Stimulated activated naive B cell treated with anti-CD40 and anti-IgM and Interleukin-4, amounts not matched to agents 10 μg/mL and 1 μg/mL and 100 μg/mL, for 72 hours (primary cell): ENCODE results near the gene PBXIP1.
"Not testable (repeated sequence)": the region's sequence is repeated elsewhere in the genome, so short reads cannot be mapped to it uniquely, and the experiment has no call there.

ENCODE experiments used
- ATAC-seq, 2 donors: fragments of 150-1000 bp; cut with Tn5 transposase; replicated peaks; 2 replicates each; pipeline ENCODE4 v1.10.0; 2021; ENCODE audit warnings: moderate library complexity in 1 of 2
- DNase-seq: peaks from one replicate; pipeline ENCODE4 v3.0.0; 2021
- H3K27ac Mint-ChIP-seq: one replicate; pipeline ENCODE4 v1.8.0; 2022; ENCODE audit warnings: mild to moderate bottlenecking, mixed read lengths
- H3K27me3 Mint-ChIP-seq, 2 donors: one replicate each; pipeline ENCODE4 v1.8.0; 2022; ENCODE audit warnings: mixed read lengths in 2 of 2
- H3K36me3 Mint-ChIP-seq, 2 donors: one replicate each; pipeline ENCODE4 v1.8.0; 2022; ENCODE audit warnings: mixed read lengths in 2 of 2, mild to moderate bottlenecking in 1 of 2
- H3K4me1 Mint-ChIP-seq, 2 donors: one replicate each; pipeline ENCODE4 v1.8.0; 2022; ENCODE audit warnings: mixed read lengths in 2 of 2, mild to moderate bottlenecking in 1 of 2
- H3K4me3 Mint-ChIP-seq, 2 donors: one replicate each; pipeline ENCODE4 v1.8.0; 2022; ENCODE audit warnings: mild to moderate bottlenecking in 2 of 2, mixed read lengths in 2 of 2, moderate library complexity in 1 of 2
- H3K9me3 Mint-ChIP-seq, 2 donors: one replicate each; pipeline ENCODE4 v1.8.0; 2022; ENCODE audit warnings: mixed read lengths in 2 of 2, mild to moderate bottlenecking in 1 of 2

The PBXIP1 gene

GRCh38 chr1:154934358-154934948 lies 21.4 kb downstream of the PBXIP1 start:
- ATAC-seq = no peak
- H3K27ac Mint-ChIP-seq = no peak overlapping the region
- peak overlapping the region in 1 of 2 donors; percentile 10 for H3K4me3 Mint-ChIP-seq
- peaks cover 11 to 17% of the 10 kb centered on the region in 2 donors for H3K36me3 Mint-ChIP-seq
- no peaks in the 10 kb centered on the region for H3K9me3 Mint-ChIP-seq
- no peaks in the 10 kb centered on the region for H3K27me3 Mint-ChIP-seq
- H3K4me1 Mint-ChIP-seq = peaks cover 24 to 30% of the 10 kb centered on the region in 2 donors
- DNase-seq = no peak

GRCh38 chr1:154931940-154932487 lies 23.9 kb downstream of the PBXIP1 start:
- H3K4me1 Mint-ChIP-seq = peaks cover 15 to 20% of the 10 kb centered on the region in 2 donors
- H3K27ac Mint-ChIP-seq = no peak overlapping the region
- H3K36me3 Mint-ChIP-seq = peaks cover 30% of the 10 kb centered on the region in 2 donors
- ATAC-seq (no peak), DNase-seq (no peak)
- H3K27me3 Mint-ChIP-seq = no peaks in the 10 kb centered on the region
- H3K9me3 Mint-ChIP-seq = no peaks in the 10 kb centered on the region
- no peak overlapping the region for H3K4me3 Mint-ChIP-seq

GRCh38 chr1:154926201-154926600 lies 29.7 kb downstream of the PBXIP1 start:
- no peak overlapping the region for H3K4me3 Mint-ChIP-seq

GRCh38 chr1:154925335-154926170 lies 30.3 kb downstream of the PBXIP1 start:
- H3K4me1 Mint-ChIP-seq = peaks cover 19 to 25% of the 10 kb centered on the region in 2 donors

More at GRCh38 chr1:154926201-154926600, 29.7 kb downstream of the PBXIP1 start:
- Mint-ChIP-seq H3K9me3 (no peaks in the 10 kb centered on the region), H3K36me3 (peaks cover 46 to 65% of the 10 kb centered on the region in 2 donors), H3K27me3 (no peaks in the 10 kb centered on the region), H3K4me1 (peaks cover 19 to 25% of the 10 kb centered on the region in 2 donors), H3K27ac (no peak overlapping the region)
- DNase-seq (no peak), ATAC-seq (no peak)

GRCh38 chr1:154923695-154924094 lies 32.2 kb downstream of the PBXIP1 start:
- no peaks in the 10 kb centered on the region for H3K9me3 Mint-ChIP-seq
- H3K27ac Mint-ChIP-seq = no peak overlapping the region
- DNase-seq = no peak
- H3K4me1 Mint-ChIP-seq = peaks cover 15 to 25% of the 10 kb centered on the region in 2 donors
- H3K36me3 Mint-ChIP-seq = peaks cover 36 to 56% of the 10 kb centered on the region in 2 donors
- no peak for ATAC-seq
- H3K4me3 Mint-ChIP-seq = no peak overlapping the region
- H3K27me3 Mint-ChIP-seq = no peaks in the 10 kb centered on the region

More at GRCh38 chr1:154925335-154926170, 30.3 kb downstream of the PBXIP1 start:
- ATAC-seq (peak; percentile 50 to 60), DNase-seq (no peak)
- no peak overlapping the region for H3K4me3 Mint-ChIP-seq
- peak overlapping the region; percentile 68 for H3K27ac Mint-ChIP-seq
- no peaks in the 10 kb centered on the region for H3K9me3 Mint-ChIP-seq
- H3K36me3 Mint-ChIP-seq = peaks cover 46 to 65% of the 10 kb centered on the region in 2 donors
- H3K27me3 Mint-ChIP-seq = no peaks in the 10 kb centered on the region

GRCh38 chr1:154913273-154913672 lies 42.6 kb downstream of the PBXIP1 start:
- Mint-ChIP-seq H3K27ac (peak overlapping the region; percentile 69), H3K4me3 (no peak overlapping the region), H3K27me3 (no peaks in the 10 kb centered on the region), H3K9me3 (peaks cover 0 to 2% of the 10 kb centered on the region in 2 donors), H3K36me3 (peaks cover 12% of the 10 kb centered on the region in 2 donors), H3K4me1 (no peaks in the 10 kb centered on the region)
- ATAC-seq (no peak), DNase-seq (no peak)

GRCh38 chr1:154912755-154913154 lies 43.1 kb downstream of the PBXIP1 start:
- peaks cover 12 to 13% of the 10 kb centered on the region in 2 donors for H3K36me3 Mint-ChIP-seq
- no peaks in the 10 kb centered on the region for H3K27me3 Mint-ChIP-seq
- ATAC-seq = no peak
- H3K4me3 Mint-ChIP-seq = no peak overlapping the region
- H3K9me3 Mint-ChIP-seq = peaks cover 0 to 2% of the 10 kb centered on the region in 2 donors
- no peak for DNase-seq
- H3K4me1 Mint-ChIP-seq = no peaks in the 10 kb centered on the region
- H3K27ac Mint-ChIP-seq = peak overlapping the region; percentile 69

- ATAC-seq = no peak
- H3K27ac Mint-ChIP-seq = no peak overlapping the region
- DNase-seq = no peak
- H3K4me3 Mint-ChIP-seq = no peak overlapping the region
- H3K4me1 Mint-ChIP-seq = no peaks in the 10 kb centered on the region
- H3K27me3 Mint-ChIP-seq = no peaks in the 10 kb centered on the region
- H3K9me3 Mint-ChIP-seq = peaks cover 0 to 2% of the 10 kb centered on the region in 2 donors
- peaks cover 10 to 11% of the 10 kb centered on the region in 2 donors for H3K36me3 Mint-ChIP-seq
These were observed 44.0 kb downstream of the PBXIP1 start for GRCh38 chr1:154911691-154912550.

- H3K9me3 Mint-ChIP-seq = no peaks in the 10 kb centered on the region
- H3K36me3 Mint-ChIP-seq = peaks cover 1 to 3% of the 10 kb centered on the region in 2 donors
- H3K4me3 Mint-ChIP-seq = no peak overlapping the region
- H3K4me1 Mint-ChIP-seq = no peaks in the 10 kb centered on the region
- H3K27ac Mint-ChIP-seq = no peak overlapping the region
- no peak for DNase-seq
- ATAC-seq = no peak
- no peaks in the 10 kb centered on the region for H3K27me3 Mint-ChIP-seq
These were observed 45.0 kb downstream of the PBXIP1 start for GRCh38 chr1:154910851-154911250.

- Mint-ChIP-seq H3K27ac (no peak overlapping the region), H3K36me3 (peaks cover 0 to 1% of the 10 kb centered on the region in 2 donors)
- no peak for ATAC-seq
These were observed 47.0 kb downstream of the PBXIP1 start for GRCh38 chr1:154908937-154909336.

GRCh38 chr1:154908129-154908528 lies 47.8 kb downstream of the PBXIP1 start:
- H3K27ac Mint-ChIP-seq, ATAC-seq, H3K4me3 Mint-ChIP-seq, H3K4me1 Mint-ChIP-seq, H3K36me3 Mint-ChIP-seq, H3K27me3 Mint-ChIP-seq, DNase-seq, H3K9me3 Mint-ChIP-seq: not testable (repeated sequence)

More at GRCh38 chr1:154908937-154909336, 47.0 kb downstream of the PBXIP1 start:
- H3K4me1 Mint-ChIP-seq = no peaks in the 10 kb centered on the region
- no peak for DNase-seq
- no peak overlapping the region for H3K4me3 Mint-ChIP-seq
- no peaks in the 10 kb centered on the region for H3K27me3 Mint-ChIP-seq
- H3K9me3 Mint-ChIP-seq = no peaks in the 10 kb centered on the region

GRCh38 chr1:154906621-154907081 lies 49.2 kb downstream of the PBXIP1 start:
- Mint-ChIP-seq H3K27me3 (no peaks in the 10 kb centered on the region), H3K4me3 (no peak overlapping the region), H3K9me3 (no peaks in the 10 kb centered on the region), H3K4me1 (no peaks in the 10 kb centered on the region), H3K36me3 (peaks cover 0 to 1% of the 10 kb centered on the region in 2 donors), H3K27ac (no peak overlapping the region)
- DNase-seq (no peak), ATAC-seq (no peak)

GRCh38 chr1:154902938-154903566 lies 52.8 kb downstream of the PBXIP1 start:
- no peak for ATAC-seq
- Mint-ChIP-seq H3K36me3 (peaks cover 0 to 1% of the 10 kb centered on the region in 2 donors), H3K27ac (no peak overlapping the region), H3K4me1 (no peaks in the 10 kb centered on the region), H3K9me3 (no peaks in the 10 kb centered on the region), H3K4me3 (no peak overlapping the region), H3K27me3 (no peaks in the 10 kb centered on the region)
- DNase-seq = no peak
